ENCODE data around the gene HES5. TPM values are rescaled to one million over a fixed set of nuclear protein-coding genes. Genes with fewer than 3 reads are reported as not detected.

The HES5 gene
- total and polyA plus RNA-seq, 5 donors from 2014 or later = not detected

DNA sequence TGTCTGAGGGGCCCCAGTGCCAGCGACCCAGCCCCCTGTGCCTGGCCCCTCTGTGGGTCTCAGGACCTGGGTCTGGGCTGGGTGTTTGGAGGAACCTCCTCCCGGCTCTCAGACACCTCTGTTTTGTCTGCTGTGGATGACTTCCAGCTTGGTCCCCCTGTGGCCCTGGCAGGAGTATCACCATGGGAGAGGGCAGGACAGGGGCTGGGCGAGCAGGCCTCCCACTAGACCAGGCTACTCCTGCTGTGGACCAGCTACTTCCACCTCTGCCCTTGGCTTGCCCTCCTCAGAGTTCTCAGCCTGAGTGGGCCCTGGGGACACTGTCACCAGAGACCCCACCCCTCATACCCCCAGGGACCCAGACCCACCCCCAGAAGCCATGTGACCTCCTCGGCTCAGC is 32.2 kb downstream of the HES5 start:
- H3K4me3 Mint-ChIP-seq = no peak overlapping the region
- H3K9me3 Mint-ChIP-seq = peaks cover 0 to 1% (median 0%) of the 10 kb centered on the region in 7 donors
- no peaks in the 10 kb centered on the region for H3K27me3 ChIP-seq (ENCODE audit: control insufficient read depth, insufficient read depth, low read length)
- H3K27me3 Mint-ChIP-seq = no peaks in the 10 kb centered on the region
- ATAC-seq (ENCODE audit: low read depth in 2 of 2) (no peak), DNase-seq (no peak)
- peaks cover 58% of the 10 kb centered on the region for H3K4me1 ChIP-seq (ENCODE audit: control insufficient read depth, insufficient read depth, low read length, poor library complexity, severe bottlenecking)
- no peak overlapping the region for H3K4me3 ChIP-seq (ENCODE audit: low read depth, low read length)
- H3K27ac ChIP-seq (ENCODE audit: insufficient read depth, low read length, poor library complexity, severe bottlenecking) = no peak overlapping the region
- H3K36me3 Mint-ChIP-seq = no peaks in the 10 kb centered on the region
- peaks cover 0 to 53% (median 13%) of the 10 kb centered on the region in 4 donors for H3K4me1 Mint-ChIP-seq
- no peaks in the 10 kb centered on the region for H3K36me3 ChIP-seq (ENCODE audit: control insufficient read depth, insufficient read depth, low read length)
- no peaks in the 10 kb centered on the region for H3K9me3 ChIP-seq (ENCODE audit: control insufficient read depth in 2 of 2, low read length in 2 of 2)
- H3K27ac Mint-ChIP-seq = peak overlapping the region in 1 of 3 donors; percentile 80

GRCh38 chr1:2496746-2497145 is 33.3 kb downstream of the HES5 start:
- ATAC-seq (ENCODE audit: low read depth in 2 of 2) = no peak
- H3K27ac Mint-ChIP-seq = peak overlapping the region in 1 of 3 donors; percentile 71
- no peaks in the 10 kb centered on the region for H3K36me3 Mint-ChIP-seq
- no peaks in the 10 kb centered on the region for H3K27me3 ChIP-seq (ENCODE audit: control insufficient read depth, insufficient read depth, low read length)
- H3K4me3 Mint-ChIP-seq = no peak overlapping the region
- H3K9me3 Mint-ChIP-seq = peaks cover 0 to 1% (median 0%) of the 10 kb centered on the region in 7 donors
- peak overlapping the region; percentile 5 for H3K27ac ChIP-seq (ENCODE audit: insufficient read depth, low read length, poor library complexity, severe bottlenecking)
- DNase-seq = no peak
- H3K36me3 ChIP-seq (ENCODE audit: control insufficient read depth, insufficient read depth, low read length) = no peaks in the 10 kb centered on the region
- H3K4me3 ChIP-seq (ENCODE audit: low read depth, low read length) = no peak overlapping the region
- H3K27me3 Mint-ChIP-seq = no peaks in the 10 kb centered on the region
- no peaks in the 10 kb centered on the region for H3K9me3 ChIP-seq (ENCODE audit: control insufficient read depth in 2 of 2, low read length in 2 of 2)
- peaks cover 59% of the 10 kb centered on the region for H3K4me1 ChIP-seq (ENCODE audit: control insufficient read depth, insufficient read depth, low read length, poor library complexity, severe bottlenecking)
- peaks cover 0 to 52% (median 13%) of the 10 kb centered on the region in 4 donors for H3K4me1 Mint-ChIP-seq

DNA sequence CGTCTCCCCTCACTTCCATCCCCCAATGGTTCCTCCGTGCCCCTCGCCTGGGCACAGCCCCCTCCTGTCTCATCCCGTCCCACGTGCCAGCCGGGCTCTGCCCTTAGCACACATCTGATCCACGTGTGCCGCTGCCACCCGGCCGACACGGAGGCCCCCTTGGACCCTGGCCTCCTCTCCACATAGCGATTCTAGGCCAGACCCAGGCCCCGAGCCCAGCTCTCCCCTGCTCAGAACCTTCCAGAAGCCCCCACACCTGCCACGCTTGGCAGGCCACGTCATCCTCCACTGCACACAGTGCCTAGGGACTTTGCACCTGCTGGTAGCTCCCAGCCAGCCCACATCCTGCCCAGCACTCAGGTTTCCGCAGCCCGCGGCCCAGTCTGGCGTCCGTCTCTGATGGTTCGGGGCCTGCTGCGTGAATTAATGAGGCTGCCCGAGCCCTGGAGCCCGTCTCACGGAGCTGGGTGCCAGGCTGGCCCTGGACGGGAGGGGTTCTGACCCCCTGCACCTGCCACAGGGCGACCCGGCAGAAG is 33.9 kb downstream of the HES5 start:
- peaks cover 0 to 56% (median 13%) of the 10 kb centered on the region in 4 donors for H3K4me1 Mint-ChIP-seq

GRCh38 chr1:2495546-2495945 is 34.5 kb downstream of the HES5 start:
- ATAC-seq (ENCODE audit: low read depth in 2 of 2) (no peak), DNase-seq (no peak)
- Mint-ChIP-seq H3K4me3 (peak overlapping the region in 1 of 4 donors; percentile 60), H3K27me3 (no peaks in the 10 kb centered on the region), H3K9me3 (peaks cover 0 to 3% (median 0%) of the 10 kb centered on the region in 7 donors), H3K4me1 (peaks cover 0 to 53% (median 13%) of the 10 kb centered on the region in 4 donors), H3K36me3 (no peaks in the 10 kb centered on the region), H3K27ac (no peak overlapping the region)
- Histone ChIP-seq H3K9me3 (ENCODE audit: control insufficient read depth in 2 of 2, low read length in 2 of 2) (no peaks in the 10 kb centered on the region), H3K4me1 (ENCODE audit: control insufficient read depth, insufficient read depth, low read length, poor library complexity, severe bottlenecking) (peaks cover 50% of the 10 kb centered on the region), H3K36me3 (ENCODE audit: control insufficient read depth, insufficient read depth, low read length) (no peaks in the 10 kb centered on the region), H3K27me3 (ENCODE audit: control insufficient read depth, insufficient read depth, low read length) (no peaks in the 10 kb centered on the region), H3K27ac (ENCODE audit: insufficient read depth, low read length, poor library complexity, severe bottlenecking) (no peak overlapping the region), H3K4me3 (ENCODE audit: low read depth, low read length) (no peak overlapping the region)

More for the DNA sequence above, 33.9 kb downstream of the HES5 start:
- Mint-ChIP-seq H3K9me3 (peaks cover 0 to 1% (median 0%) of the 10 kb centered on the region in 7 donors), H3K27ac (peak overlapping the region in 1 of 3 donors; percentile 38), H3K4me3 (peak overlapping the region in 1 of 4 donors; percentile 60), H3K36me3 (no peaks in the 10 kb centered on the region), H3K27me3 (no peaks in the 10 kb centered on the region)
- peaks cover 55% of the 10 kb centered on the region for H3K4me1 ChIP-seq (ENCODE audit: control insufficient read depth, insufficient read depth, low read length, poor library complexity, severe bottlenecking)
- H3K27me3 ChIP-seq (ENCODE audit: control insufficient read depth, insufficient read depth, low read length) = no peaks in the 10 kb centered on the region
- H3K27ac ChIP-seq (ENCODE audit: insufficient read depth, low read length, poor library complexity, severe bottlenecking) = peak overlapping the region; percentile 5
- no peaks in the 10 kb centered on the region for H3K36me3 ChIP-seq (ENCODE audit: control insufficient read depth, insufficient read depth, low read length)
- no peak overlapping the region for H3K4me3 ChIP-seq (ENCODE audit: low read depth, low read length)
- ATAC-seq (ENCODE audit: low read depth in 2 of 2) (peak; percentile 52 to 53), DNase-seq (peak in 2 of 3 donors; percentile 24 to 71)
- no peaks in the 10 kb centered on the region for H3K9me3 ChIP-seq (ENCODE audit: control insufficient read depth in 2 of 2, low read length in 2 of 2)

- no peak for DNase-seq
- ATAC-seq (ENCODE audit: low read depth in 2 of 2) = no peak
- no peak overlapping the region for H3K27ac ChIP-seq (ENCODE audit: insufficient read depth, low read length, poor library complexity, severe bottlenecking)
- H3K9me3 ChIP-seq (ENCODE audit: control insufficient read depth in 2 of 2, low read length in 2 of 2) = no peaks in the 10 kb centered on the region
- Mint-ChIP-seq H3K36me3 (no peaks in the 10 kb centered on the region), H3K4me3 (no peak overlapping the region), H3K9me3 (peaks cover 0 to 3% (median 0%) of the 10 kb centered on the region in 7 donors), H3K27me3 (no peaks in the 10 kb centered on the region), H3K27ac (no peak overlapping the region), H3K4me1 (peaks cover 0 to 48% (median 9%) of the 10 kb centered on the region in 4 donors)
- no peaks in the 10 kb centered on the region for H3K36me3 ChIP-seq (ENCODE audit: control insufficient read depth, insufficient read depth, low read length)
- H3K27me3 ChIP-seq (ENCODE audit: control insufficient read depth, insufficient read depth, low read length) = no peaks in the 10 kb centered on the region
- H3K4me1 ChIP-seq (ENCODE audit: control insufficient read depth, insufficient read depth, low read length, poor library complexity, severe bottlenecking) = peaks cover 46% of the 10 kb centered on the region
- no peak overlapping the region for H3K4me3 ChIP-seq (ENCODE audit: low read depth, low read length)
These were observed 35.0 kb downstream of the HES5 start for GRCh38 chr1:2495026-2495425.

DNA sequence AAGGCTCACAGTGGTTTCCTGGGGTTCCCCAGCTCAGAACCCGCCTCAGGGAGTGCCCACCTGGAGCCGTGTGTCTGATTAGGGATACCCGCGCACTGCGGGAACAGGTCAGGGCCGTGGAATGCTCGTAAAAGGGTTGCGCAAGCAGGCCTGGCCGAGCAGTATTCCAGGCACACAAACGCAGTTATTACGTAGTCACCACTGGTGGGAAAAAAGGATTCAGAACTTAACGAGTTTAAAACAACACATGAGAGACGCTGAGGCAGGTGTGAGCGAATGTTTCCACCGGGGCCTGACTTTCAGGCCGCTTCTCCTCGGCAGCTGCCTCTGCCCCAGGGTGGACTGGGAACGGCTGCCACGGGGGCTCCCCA is 35.8 kb downstream of the HES5 start:
- Mint-ChIP-seq H3K9me3 (peaks cover 0 to 3% (median 0%) of the 10 kb centered on the region in 7 donors), H3K4me3 (peak overlapping the region in 2 of 4 donors; percentile 48 to 64), H3K4me1 (peaks cover 0 to 40% (median 7%) of the 10 kb centered on the region in 4 donors), H3K27me3 (no peaks in the 10 kb centered on the region), H3K36me3 (peaks cover under 1% of the 10 kb centered on the region), H3K27ac (peak overlapping the region; percentile 88 to 93 (median 93))
- Histone ChIP-seq H3K4me1 (ENCODE audit: control insufficient read depth, insufficient read depth, low read length, poor library complexity, severe bottlenecking) (peaks cover 38% of the 10 kb centered on the region), H3K4me3 (ENCODE audit: low read depth, low read length) (no peak overlapping the region), H3K27me3 (ENCODE audit: control insufficient read depth, insufficient read depth, low read length) (no peaks in the 10 kb centered on the region), H3K36me3 (ENCODE audit: control insufficient read depth, insufficient read depth, low read length) (peaks cover 4% of the 10 kb centered on the region), H3K9me3 (ENCODE audit: control insufficient read depth in 2 of 2, low read length in 2 of 2) (no peaks in the 10 kb centered on the region), H3K27ac (ENCODE audit: insufficient read depth, low read length, poor library complexity, severe bottlenecking) (peak overlapping the region; percentile 14)
- no peak for ATAC-seq (ENCODE audit: low read depth in 2 of 2)
- no peak for DNase-seq

- H3K4me3 ChIP-seq (ENCODE audit: low read depth, low read length) = no peak overlapping the region
- H3K27ac ChIP-seq (ENCODE audit: insufficient read depth, low read length, poor library complexity, severe bottlenecking) = peak overlapping the region; percentile 14
- Mint-ChIP-seq H3K36me3 (peaks cover 5% of the 10 kb centered on the region), H3K27ac (peak overlapping the region; percentile 88 to 93 (median 93)), H3K27me3 (no peaks in the 10 kb centered on the region), H3K4me3 (peak overlapping the region in 3 of 4 donors; percentile 48 to 73 (median 64)), H3K9me3 (peaks cover 0 to 6% (median 1%) of the 10 kb centered on the region in 7 donors), H3K4me1 (peaks cover 0 to 37% (median 7%) of the 10 kb centered on the region in 4 donors)
- peaks cover 1 to 2% of the 10 kb centered on the region in 2 experiments for H3K9me3 ChIP-seq (ENCODE audit: control insufficient read depth in 2 of 2, low read length in 2 of 2)
- H3K4me1 ChIP-seq (ENCODE audit: control insufficient read depth, insufficient read depth, low read length, poor library complexity, severe bottlenecking) = peaks cover 33% of the 10 kb centered on the region
- H3K36me3 ChIP-seq (ENCODE audit: control insufficient read depth, insufficient read depth, low read length) = peaks cover 8% of the 10 kb centered on the region
- H3K27me3 ChIP-seq (ENCODE audit: control insufficient read depth, insufficient read depth, low read length) = no peaks in the 10 kb centered on the region
- peak; percentile 46 to 66 for ATAC-seq (ENCODE audit: low read depth in 2 of 2)
- peak in 2 of 3 donors; percentile 39 to 55 for DNase-seq
These were observed 36.3 kb downstream of the HES5 start for GRCh38 chr1:2493691-2494322.

Data from CD4-positive, CD25-positive, alpha-beta regulatory T cell (primary cell).